ENCODE measurements around the gene TSPAN18. TPM values are rescaled to one million over a fixed set of nuclear protein-coding genes. Genes with fewer than 3 reads are reported as not detected.
A peak's percentile ranks its signal among the peaks of the same experiment; 100 is the strongest.

TSPAN18 gene
- total and polyA plus RNA-seq, 8 donors = 27.2 to 85.8 (median 63.7) TPM

- H3K9me3 ChIP-seq = no peaks in the 10 kb centered on the region
- H3K4me3 ChIP-seq = no peak overlapping the region
- peak overlapping the region in 1 of 2 donors; percentile 48 for H3K27ac ChIP-seq
- TF ChIP-seq CTCF (IDR thresholded peaks at IDR 0.05) = no peak
- ATAC-seq (no peak), DNase-seq (no peak)
- no peaks in the 10 kb centered on the region for H3K36me3 ChIP-seq
- H3K27me3 ChIP-seq = peaks cover 6 to 54% of the 10 kb centered on the region in 2 donors
- H3K4me1 ChIP-seq = peaks cover 0 to 25% of the 10 kb centered on the region in 2 donors
- intact Hi-C loops (cut with DNase I) = loop anchor here in 1 of 2 donors (10.0 kb wide), 2 partner anchors 105 to 165 kb away; no protein-coding TSS in a partner anchor
These were observed 3.0 kb downstream of the TSPAN18 start for GRCh38 chr11:44729713-44730112.

GRCh38 chr11:44730775-44731174 lies 4.0 kb downstream of the TSPAN18 start:
- DNase-seq (no peak), ATAC-seq (no peak)
- intact Hi-C loops (cut with DNase I) = no loop called here
- H3K27ac ChIP-seq = no peak overlapping the region
- H3K4me3 ChIP-seq = no peak overlapping the region
- H3K27me3 ChIP-seq = peaks cover 6 to 52% of the 10 kb centered on the region in 2 donors
- H3K9me3 ChIP-seq = no peaks in the 10 kb centered on the region
- H3K36me3 ChIP-seq = no peaks in the 10 kb centered on the region
- H3K4me1 ChIP-seq = peaks cover 0 to 23% of the 10 kb centered on the region in 2 donors
- TF ChIP-seq CTCF (IDR thresholded peaks at IDR 0.05) = no peak

- H3K4me3 ChIP-seq = no peak overlapping the region
- H3K36me3 ChIP-seq = no peaks in the 10 kb centered on the region
- intact Hi-C loops (cut with DNase I) = no loop called here
- peaks cover 0 to 15% of the 10 kb centered on the region in 2 donors for H3K4me1 ChIP-seq
- TF ChIP-seq CTCF (IDR thresholded peaks at IDR 0.05) = no peak
- peaks cover 6 to 43% of the 10 kb centered on the region in 2 donors for H3K27me3 ChIP-seq
- DNase-seq (no peak), ATAC-seq (no peak)
- peak overlapping the region in 1 of 2 donors; percentile 28 for H3K27ac ChIP-seq
- H3K9me3 ChIP-seq = no peaks in the 10 kb centered on the region
These were observed 5.1 kb downstream of the TSPAN18 start for GRCh38 chr11:44731685-44732430.

GRCh38 chr11:44732564-44732963 lies 5.8 kb downstream of the TSPAN18 start:
- ATAC-seq (no peak), DNase-seq (no peak)
- Histone ChIP-seq H3K4me1 (peaks cover 0 to 12% of the 10 kb centered on the region in 2 donors), H3K27me3 (peaks cover 6 to 36% of the 10 kb centered on the region in 2 donors), H3K27ac (no peak overlapping the region), H3K36me3 (no peaks in the 10 kb centered on the region), H3K9me3 (no peaks in the 10 kb centered on the region), H3K4me3 (no peak overlapping the region)
- TF ChIP-seq CTCF (IDR thresholded peaks at IDR 0.05) = no peak
- intact Hi-C loops (cut with DNase I) = no loop called here

- intact Hi-C loops (cut with DNase I) = no loop called here
These were observed 7.1 kb downstream of the TSPAN18 start for GRCh38 chr11:44733877-44734276.

More at GRCh38 chr11:44733877-44734276, 7.1 kb downstream of the TSPAN18 start:
- DNase-seq (no peak), ATAC-seq (no peak)
- Histone ChIP-seq H3K27me3 (peaks cover 0 to 23% of the 10 kb centered on the region in 2 donors), H3K9me3 (no peaks in the 10 kb centered on the region), H3K36me3 (no peaks in the 10 kb centered on the region), H3K4me3 (no peak overlapping the region), H3K27ac (no peak overlapping the region), H3K4me1 (peaks cover 0 to 3% of the 10 kb centered on the region in 2 donors)
- TF ChIP-seq CTCF (IDR thresholded peaks at IDR 0.05) = no peak
